MM.1S (cell line): ENCODE measurements around the gene AK4.

Source experiments
- DNase-seq: peaks from one replicate; pipeline ENCODE4 v3.0.0-alpha.2; 2015
- H2AFZ ChIP-seq: fragments of 300-600 bp; sonication (generic); 2 replicates; pipeline ENCODE4 v1.6.0; 2016; ENCODE audit warnings: antibody characterized with exemption, low read length
- H3F3A ChIP-seq: fragments of 300-600 bp; sonication (generic); 2 replicates; pipeline ENCODE4 v1.6.1; 2016; ENCODE audit warnings: mild to moderate bottlenecking, antibody characterized with exemption, low read length, moderate library complexity, mixed read lengths; ENCODE audit not compliant: insufficient read depth
- H3K27ac ChIP-seq: fragments of 300-600 bp; sonication (generic); 2 replicates; pipeline ENCODE4 v1.5.1; 2016; ENCODE audit warnings: mild to moderate bottlenecking, low read length
- H3K27me3 ChIP-seq: fragments of 300-600 bp; sonication (generic); replicated peaks from 2 replicates; pipeline ENCODE4 v1.6.0; 2016; ENCODE audit warnings: low read length; ENCODE audit not compliant: insufficient read depth
- H3K36me3 ChIP-seq: fragments of 300-600 bp; sonication (generic); replicated peaks from 2 replicates; pipeline ENCODE4 v1.6.1; 2016; ENCODE audit warnings: mild to moderate bottlenecking, low read length, mixed read lengths; ENCODE audit not compliant: insufficient read depth
- H3K4me1 ChIP-seq: fragments of 300-600 bp; sonication (generic); 2 replicates; pipeline ENCODE4 v1.6.1; 2016; ENCODE audit warnings: low read length, mixed read lengths
- H3K4me2 ChIP-seq: fragments of 300-600 bp; sonication (generic); 2 replicates; pipeline ENCODE4 v1.6.0; 2016; ENCODE audit warnings: low read depth, low read length
- H3K4me3 ChIP-seq: fragments of 300-600 bp; sonication (generic); 2 replicates; pipeline ENCODE4 v1.5.1; 2016; ENCODE audit warnings: low read length, mixed read lengths
- H3K79me2 ChIP-seq: fragments of 300-600 bp; sonication (generic); 2 replicates; pipeline ENCODE4 v1.6.1; 2016; ENCODE audit warnings: mixed run types, low read length, mixed read lengths
- H3K9ac ChIP-seq: fragments of 300-600 bp; sonication (generic); 2 replicates; pipeline ENCODE4 v1.6.1; 2016; ENCODE audit warnings: low read length, mixed read lengths
- H3K9me2 ChIP-seq: fragments of 300-600 bp; sonication (generic); replicated peaks from 2 replicates; pipeline ENCODE4 v1.6.1; 2016; ENCODE audit warnings: mild to moderate bottlenecking, low read length, mixed read lengths; ENCODE audit not compliant: insufficient read depth
- H3K9me3 ChIP-seq: fragments of 300-600 bp; sonication (generic); replicated peaks from 2 replicates; pipeline ENCODE4 v1.6.1; 2016; ENCODE audit warnings: mild to moderate bottlenecking, low read length, mixed read lengths; ENCODE audit not compliant: insufficient read depth
- H4K20me1 ChIP-seq: fragments of 300-600 bp; sonication (generic); 2 replicates; pipeline ENCODE4 v1.6.1; 2016; ENCODE audit warnings: mild to moderate bottlenecking, low read length, moderate library complexity, mixed read lengths; ENCODE audit not compliant: insufficient read depth
- CTCF ChIP-seq: fragments of 300-600 bp; sonication (generic); IDR thresholded peaks from 2 replicates; pipeline ENCODE4 v1.5.1; 2016; ENCODE audit warnings: antibody characterized with exemption, low read length, mixed read lengths
- EZH2 ChIP-seq: fragments of 300-600 bp; sonication (generic); optimal IDR thresholded peaks from 2 replicates; pipeline ENCODE3; 2017; ENCODE audit warnings: low read depth, mild to moderate bottlenecking, antibody characterized with exemption, low read length, mixed read lengths
- EZH2phosphoT487 ChIP-seq: fragments of 300-600 bp; sonication (generic); IDR thresholded peaks from 2 replicates; pipeline ENCODE4 v1.6.1; 2018; ENCODE audit warnings: antibody characterized with exemption, low read length

AK4 gene

GRCh38 chr1:65214340-65215027, 66.5 kb downstream of the AK4 start:
- Histone ChIP-seq H3K79me2 (no peaks in the 10 kb centered on the region), H3K36me3 (no peaks in the 10 kb centered on the region), H3K9me2 (no peaks in the 10 kb centered on the region), H3K27ac (no peak overlapping the region), H3K9me3 (no peaks in the 10 kb centered on the region), H3K4me1 (no peaks in the 10 kb centered on the region), H3K9ac (no peak overlapping the region), H3K27me3 (no peaks in the 10 kb centered on the region), H3K4me3 (no peak overlapping the region), H3K4me2 (no peak overlapping the region), H2AFZ (no peak overlapping the region), H3F3A (no peaks in the 10 kb centered on the region), H4K20me1 (no peaks in the 10 kb centered on the region)
- TF ChIP-seq EZH2 (no peak), CTCF (no peak), EZH2phosphoT487 (no peak)
- no peak for DNase-seq

- Histone ChIP-seq H2AFZ (no peak overlapping the region), H4K20me1 (no peaks in the 10 kb centered on the region), H3K36me3 (no peaks in the 10 kb centered on the region), H3K9me3 (no peaks in the 10 kb centered on the region), H3K4me1 (no peaks in the 10 kb centered on the region), H3K4me2 (no peak overlapping the region), H3K79me2 (no peaks in the 10 kb centered on the region), H3K27ac (no peak overlapping the region), H3K4me3 (no peak overlapping the region), H3K27me3 (no peaks in the 10 kb centered on the region), H3K9me2 (no peaks in the 10 kb centered on the region), H3K9ac (no peak overlapping the region), H3F3A (no peaks in the 10 kb centered on the region)
- DNase-seq, result no peak
- no peak for TF ChIP-seq EZH2
- TF ChIP-seq CTCF, result no peak
- TF ChIP-seq EZH2phosphoT487, result no peak
Measured at GRCh38 chr1:65216989-65217388, 69.0 kb downstream of the AK4 start.

- no peaks in the 10 kb centered on the region for H4K20me1 ChIP-seq
- no peaks in the 10 kb centered on the region for H3F3A ChIP-seq
- H3K4me1 ChIP-seq, result no peaks in the 10 kb centered on the region
- DNase-seq, result no peak
- H3K9me3 ChIP-seq, result no peaks in the 10 kb centered on the region
- no peaks in the 10 kb centered on the region for H3K36me3 ChIP-seq
- H3K27me3 ChIP-seq, result no peaks in the 10 kb centered on the region
- no peaks in the 10 kb centered on the region for H3K9me2 ChIP-seq
- TF ChIP-seq CTCF, result no peak
- no peak for TF ChIP-seq EZH2
- TF ChIP-seq EZH2phosphoT487, result no peak
- no peak overlapping the region for H3K9ac ChIP-seq
- no peak overlapping the region for H3K27ac ChIP-seq
- no peaks in the 10 kb centered on the region for H3K79me2 ChIP-seq
- H2AFZ ChIP-seq, result no peak overlapping the region
- H3K4me2 ChIP-seq, result no peak overlapping the region
- H3K4me3 ChIP-seq, result no peak overlapping the region
Measured at GRCh38 chr1:65221638-65222339, 73.8 kb downstream of the AK4 start.
